HCT116 (cell line): ENCODE results near the gene FOXK2. TPM values are rescaled to one million over a fixed set of nuclear protein-coding genes. Genes with fewer than 3 reads are reported as not detected.

ENCODE experiments used
- ATAC-seq: fragments of 200-7000 bp; cut with Tn5 transposase; 2 replicates; pipeline ENCODE4 v1.9.1; 2020; ENCODE audit warnings: mild to moderate bottlenecking, moderate library complexity
- BruUV-seq: library from RNA; stranded (reverse); fragments of 400-500 nt; replicated peaks from 2 replicates; lab custom pipeline; 2021; lab: Mats Ljungman, UMichigan
- CTCF ChIA-PET: fragments of 300-600 bp; sonication (Branson Sonifier 250); formaldehyde crosslinking; loops from one replicate; lab custom pipeline; 2021; ENCODE audit warnings: antibody characterized with exemption; lab: Charles Lee
- POLR2A ChIA-PET: fragments of 300-600, 350-600 bp; sonication (Branson Sonifier 250); formaldehyde crosslinking; loops from one replicate; lab custom pipeline; 2021; ENCODE audit warnings: antibody characterized with exemption; lab: Charles Lee
- RAD21 ChIA-PET, 2 experiments: fragments of 300-600 bp; sonication (Branson Sonifier 250); formaldehyde crosslinking; loops; one replicate each; lab custom pipeline; 2023; ENCODE audit warnings: low total read pairs in 2 of 2; ENCODE audit not compliant: uncharacterized antibody in 2 of 2, unreplicated experiment in 2 of 2, low non-redundant PET in 1 of 2; lab: Charles Lee
- DNase-seq: peaks from one replicate; pipeline ENCODE4 v3.0.0-alpha.2; 2010; ENCODE audit warnings: low read depth, low spot score
- H2AFZ ChIP-seq: fragments of 200-600 bp; shearing (Covaris generic), sonication (generic); 2 replicates; pipeline ENCODE4 v1.6.1; 2017; ENCODE audit warnings: low read depth, mixed run types, mixed read lengths, antibody characterized with exemption, low read length; ENCODE audit not compliant: poor library complexity, severe bottlenecking
- H3K27ac ChIP-seq: 2 replicates; pipeline ENCODE4 v1.5.1; 2012; ENCODE audit warnings: low read depth, low read length
- H3K27me3 ChIP-seq: fragments of 200-600 bp; sonication (generic); 2 replicates; pipeline ENCODE4 v1.6.1; 2016; ENCODE audit warnings: mixed run types, low read length, mixed read lengths; ENCODE audit not compliant: insufficient read depth
- H3K36me3 ChIP-seq, 2 experiments: fragments of 200-500 bp in 1 of 2; fragments of 200-600 bp in 1 of 2; sonication (Bioruptor generic) in 1 of 2; sonication (generic) in 1 of 2; 2 replicates each; pipeline versions ENCODE4 v1.5.1 to v1.6.1; 2014 to 2016; ENCODE audit warnings: low read length in 2 of 2, inconsistent platforms in 1 of 2, mixed read lengths in 1 of 2, mixed run types in 1 of 2; ENCODE audit not compliant: insufficient read depth in 2 of 2, control insufficient read depth in 1 of 2
- H3K4me1 ChIP-seq, 2 experiments: fragments of 200-600 bp in 1 of 2; sonication (generic) in 1 of 2; 2 replicates each; pipeline versions ENCODE4 v1.5.1 to v1.6.1; 2012 to 2017; ENCODE audit warnings: low read length in 2 of 2, inconsistent platforms in 1 of 2, mild to moderate bottlenecking in 1 of 2, mixed read lengths in 1 of 2, mixed run types in 1 of 2, moderate library complexity in 1 of 2; ENCODE audit not compliant: insufficient read depth in 2 of 2, control insufficient read depth in 1 of 2
- H3K4me2 ChIP-seq: fragments of 200-600 bp; sonication (generic); 2 replicates; pipeline ENCODE4 v1.6.1; 2017; ENCODE audit warnings: mixed run types, low read length, mixed read lengths
- H3K4me3 ChIP-seq, 2 experiments: fragments of 200-600 bp in 1 of 2; sonication (generic) in 1 of 2; replicated peaks in 1 of 2; 2 replicates each; pipeline ENCODE4 v1.5.1; 2011 to 2016; ENCODE audit warnings: low read length in 2 of 2, control low read depth in 1 of 2, low read depth in 1 of 2, mild to moderate bottlenecking in 1 of 2, mixed read lengths in 1 of 2, mixed run types in 1 of 2
- H3K79me2 ChIP-seq: fragments of 200-600 bp; sonication (generic); 2 replicates; pipeline ENCODE4 v1.6.1; 2017; ENCODE audit warnings: mild to moderate bottlenecking, mixed run types, low read length, moderate library complexity, mixed read lengths; ENCODE audit not compliant: insufficient read depth
- H3K9ac ChIP-seq: fragments of 200-600 bp; sonication (generic); 2 replicates; pipeline ENCODE4 v1.6.1; 2016; ENCODE audit warnings: low read length, mixed read lengths
- H3K9me2 ChIP-seq: fragments of 200-600 bp; sonication (generic), shearing (Covaris generic); 2 replicates; pipeline ENCODE4 v1.6.1; 2017; ENCODE audit warnings: mixed run types, mild to moderate bottlenecking, moderate library complexity; ENCODE audit not compliant: insufficient read depth
- H3K9me3 ChIP-seq, 2 experiments: fragments of 200-500 bp in 1 of 2; fragments of 200-600 bp in 1 of 2; sonication (Bioruptor generic) in 1 of 2; sonication (generic) in 1 of 2; 2 replicates each; pipeline ENCODE4 v1.6.1; 2014 to 2017; ENCODE audit warnings: low read length in 2 of 2, mixed read lengths in 2 of 2, inconsistent platforms in 1 of 2, low read depth in 1 of 2, mild to moderate bottlenecking in 1 of 2, mixed run types in 1 of 2, moderate library complexity in 1 of 2; ENCODE audit not compliant: control insufficient read depth in 1 of 2, insufficient read depth in 1 of 2
- H4K20me1 ChIP-seq: fragments of 200-600 bp; sonication (generic), shearing (Covaris generic); 2 replicates; pipeline ENCODE4 v1.6.1; 2017; ENCODE audit warnings: mixed run types, mild to moderate bottlenecking, moderate library complexity; ENCODE audit not compliant: insufficient read depth
- EGR1 ChIP-seq: IDR thresholded peaks from 2 replicates; pipeline ENCODE4 v1.6.1; 2012; ENCODE audit warnings: low read depth
- ELF1 ChIP-seq: IDR thresholded peaks from 2 replicates; pipeline ENCODE4 v1.6.1; 2012; ENCODE audit warnings: low read depth, borderline replicate concordance
- EZH2phosphoT487 ChIP-seq: fragments of 200-600 bp; IDR thresholded peaks from 2 replicates; pipeline ENCODE4 v1.6.1; 2018; ENCODE audit warnings: antibody characterized with exemption, borderline replicate concordance
- FOSL1 ChIP-seq: IDR thresholded peaks from 2 replicates; pipeline ENCODE4 v1.6.1; 2012; ENCODE audit warnings: low read depth
- POLR2A ChIP-seq: IDR thresholded peaks from 2 replicates; pipeline ENCODE4 v1.7.0; 2011; ENCODE audit warnings: borderline replicate concordance; ENCODE audit not compliant: insufficient read depth, insufficient read length; ENCODE audit errors: extremely low read depth
- POLR2AphosphoS5 ChIP-seq: IDR thresholded peaks from 2 replicates; pipeline ENCODE4 v1.6.1; 2011; ENCODE audit warnings: mild to moderate bottlenecking, low read depth, low read length, moderate library complexity
- SRF ChIP-seq: IDR thresholded peaks from 2 replicates; pipeline ENCODE4 v1.6.1; 2012; ENCODE audit warnings: low read depth
- TCF7L2 ChIP-seq: IDR thresholded peaks from 2 replicates; pipeline ENCODE4 v1.7.0; 2011; ENCODE audit warnings: borderline replicate concordance, inconsistent platforms; ENCODE audit not compliant: insufficient read depth, insufficient read length; ENCODE audit errors: extremely low read depth
- ZNF274 ChIP-seq: fragments of 200-500 bp; sonication (Bioruptor generic); IDR thresholded peaks from 2 replicates; pipeline ENCODE4 v1.6.1; 2014; ENCODE audit warnings: mild to moderate bottlenecking, low read depth, low read length, inconsistent platforms
- intact Hi-C: fragments of 100-400 bp; cut with micrococcal nuclease; formaldehyde crosslinking; loops from 2 replicates; pipeline ENCODE4 v1.10.0; 2022
- total RNA-seq: library from RNA; stranded (reverse); gene quantifications from one replicate; pipeline ENCODE4 v1.2.1, GENCODE V29; 2021; ENCODE audit not compliant: unreplicated experiment
- TF ChIP-seq, protein P1 (sequence below): IDR thresholded peaks from 2 replicates; pipeline ENCODE4 v1.6.1; 2011; ENCODE audit warnings: mild to moderate bottlenecking, low read length, moderate library complexity; ENCODE audit not compliant: insufficient replicate concordance; ENCODE audit errors: extremely low read depth

The FOXK2 gene
- total RNA-seq, 1 experiment from 2014 or later, result 122 TPM

DNA sequence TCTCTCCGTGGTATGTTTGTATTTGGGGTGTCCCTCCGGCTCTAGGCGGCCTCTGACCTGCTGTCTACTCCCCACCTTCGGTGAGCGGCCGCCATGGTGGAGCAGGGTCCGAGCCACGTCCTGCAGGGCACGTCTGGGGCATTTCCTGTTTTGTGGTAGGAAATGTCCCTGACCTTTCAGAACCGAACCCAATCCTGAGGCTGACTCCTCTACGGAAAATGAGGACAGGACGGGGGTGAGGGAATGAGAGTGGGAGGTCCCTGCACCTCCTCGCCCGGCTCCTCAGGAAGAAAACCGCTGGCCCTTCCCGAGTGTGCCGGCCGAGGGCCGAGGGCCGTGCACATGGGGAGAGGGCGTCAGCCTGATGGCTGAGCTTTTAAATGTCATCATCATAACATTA is 83.0 kb downstream of the FOXK2 start:
- Histone ChIP-seq H3K9me2 (no peaks in the 10 kb centered on the region), H3K9ac (no peak overlapping the region), H3K27me3 (no peaks in the 10 kb centered on the region), H3K4me2 (no peak overlapping the region), H3K9me3 (no peaks in the 10 kb centered on the region), H3K4me1 (no peaks in the 10 kb centered on the region), H4K20me1 (no peaks in the 10 kb centered on the region), H3K27ac (no peak overlapping the region), H3K79me2 (peaks cover 43% of the 10 kb centered on the region), H3K4me3 (no peak overlapping the region), H3K36me3 (peaks cover 51 to 78% of the 10 kb centered on the region in 2 experiments), H2AFZ (no peak overlapping the region)
- TF ChIP-seq SRF (no peak), TCF7L2 (no peak), ZNF274 (no peak), EGR1 (no peak), FOSL1 (no peak), POLR2AphosphoS5 (no peak), EZH2phosphoT487 (no peak), POLR2A (no peak), ELF1 (no peak)
- TF ChIP-seq, protein P1, sequence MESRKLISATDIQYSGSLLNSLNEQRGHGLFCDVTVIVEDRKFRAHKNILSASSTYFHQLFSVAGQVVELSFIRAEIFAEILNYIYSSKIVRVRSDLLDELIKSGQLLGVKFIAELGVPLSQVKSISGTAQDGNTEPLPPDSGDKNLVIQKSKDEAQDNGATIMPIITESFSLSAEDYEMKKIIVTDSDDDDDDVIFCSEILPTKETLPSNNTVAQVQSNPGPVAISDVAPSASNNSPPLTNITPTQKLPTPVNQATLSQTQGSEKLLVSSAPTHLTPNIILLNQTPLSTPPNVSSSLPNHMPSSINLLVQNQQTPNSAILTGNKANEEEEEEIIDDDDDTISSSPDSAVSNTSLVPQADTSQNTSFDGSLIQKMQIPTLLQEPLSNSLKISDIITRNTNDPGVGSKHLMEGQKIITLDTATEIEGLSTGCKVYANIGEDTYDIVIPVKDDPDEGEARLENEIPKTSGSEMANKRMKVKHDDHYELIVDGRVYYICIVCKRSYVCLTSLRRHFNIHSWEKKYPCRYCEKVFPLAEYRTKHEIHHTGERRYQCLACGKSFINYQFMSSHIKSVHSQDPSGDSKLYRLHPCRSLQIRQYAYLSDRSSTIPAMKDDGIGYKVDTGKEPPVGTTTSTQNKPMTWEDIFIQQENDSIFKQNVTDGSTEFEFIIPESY, result no peak
- no peak for DNase-seq
- RAD21 ChIA-PET, result no interaction called here
- ATAC-seq, result no peak
- CTCF ChIA-PET, result no interaction called here
- intact Hi-C loops, result no loop called here
- no TSS peak for BruUV-seq
- POLR2A ChIA-PET, result no interaction called here
